Small intestine (tissue), 7 donors: Measurements from ENCODE around the gene MST1R. TPM values are rescaled to one million over a fixed set of nuclear protein-coding genes. Genes with fewer than 3 reads are reported as not detected.

ENCODE experiments used
- DNase-seq, 2 donors: peaks; one replicate each; pipeline versions ENCODE4 v3.0.0 to v3.0.0-alpha.2; 2013
- FAIRE-seq: peaks from 2 replicates; lab custom pipeline; 2012; peaks lifted over from hg19 to GRCh38; lab: Jason Lieb, UNC
- H3K27ac ChIP-seq, 3 donors: one replicate each; pipeline ENCODE4 v1.5.1; 2013; ENCODE audit warnings: low read length in 2 of 3, mild to moderate bottlenecking in 2 of 3, control low read depth in 1 of 3, inconsistent platforms in 1 of 3, low read depth in 1 of 3, moderate library complexity in 1 of 3
- H3K27me3 ChIP-seq, 3 donors: one replicate each; pipeline ENCODE4 v1.6.1; 2013; ENCODE audit warnings: low read length in 3 of 3, inconsistent platforms in 1 of 3; ENCODE audit not compliant: control insufficient read depth in 3 of 3, insufficient read depth in 3 of 3
- H3K36me3 ChIP-seq, 3 donors: one replicate each; pipeline ENCODE4 v1.6.1; 2013; ENCODE audit warnings: low read length in 3 of 3, inconsistent platforms in 1 of 3, low read depth in 1 of 3, mild to moderate bottlenecking in 1 of 3, moderate library complexity in 1 of 3; ENCODE audit not compliant: control insufficient read depth in 3 of 3, insufficient read depth in 2 of 3
- H3K4me1 ChIP-seq, 3 donors: one replicate each; pipeline ENCODE4 v1.6.1; 2013; ENCODE audit warnings: low read length in 2 of 3, inconsistent platforms in 1 of 3, low read depth in 1 of 3, mild to moderate bottlenecking in 1 of 3, moderate library complexity in 1 of 3; ENCODE audit not compliant: control insufficient read depth in 3 of 3, insufficient read depth in 2 of 3
- H3K4me3 ChIP-seq, 3 donors: one replicate each; pipeline ENCODE4 v1.5.1; 2013; ENCODE audit warnings: low read length in 3 of 3, control low read depth in 1 of 3, inconsistent platforms in 1 of 3, low read depth in 1 of 3, mild to moderate bottlenecking in 1 of 3, moderate library complexity in 1 of 3
- H3K9me3 ChIP-seq, 2 donors: one replicate each; pipeline ENCODE4 v1.6.1; 2013; ENCODE audit warnings: low read depth in 1 of 2, low read length in 1 of 2; ENCODE audit not compliant: control insufficient read depth in 2 of 2, insufficient read depth in 1 of 2
- WGBS, 3 donors: extraction: QIAGEN DNeasy Blood & Tissue Kit; methylation state at CpG; one replicate each; pipeline ENCODE4 v1.1.7; 2013; 5-methylcytosine and 5-hydroxymethylcytosine counted together
- polyA plus RNA-seq, 4 donors: library from polyadenylated mRNA; stranded (reverse) in 3 of 4; unstranded in 1 of 4; fragments of 200-250 nt in 3 of 4; fragments of 120-200 nt in 1 of 4; gene quantifications; one replicate each; pipeline versions ENCODE4 v1.2.1 to v1.2.3, GENCODE V29; 2013
- donor health status: healthy with polysubstance abuse.
- donor health status: control.
- donor health status: control.
- donor health status: Bipolar disorder and iron deficiency.
- donor health status: healthy.

Gene MST1R
- polyA plus RNA-seq, 4 donors = 46.8 to 145 (median 84.5) TPM

GRCh38 chr3:49898991-49899390 is 4.7 kb downstream of the MST1R start:
- FAIRE-seq (no peak), DNase-seq (no peak)
- Histone ChIP-seq H3K36me3 (peaks cover 4 to 64% (median 18%) of the 10 kb centered on the region in 3 donors), H3K27me3 (no peaks in the 10 kb centered on the region), H3K4me1 (peaks cover 0 to 39% (median 4%) of the 10 kb centered on the region in 3 donors), H3K4me3 (peak overlapping the region in 1 of 3 donors; percentile 16), H3K9me3 (no peaks in the 10 kb centered on the region), H3K27ac (peak overlapping the region in 1 of 3 donors; percentile 17)
- 69 to 79% (median 71%) methylated on average over 6 of the region's 6 CpGs for WGBS, 3 donors

DNA sequence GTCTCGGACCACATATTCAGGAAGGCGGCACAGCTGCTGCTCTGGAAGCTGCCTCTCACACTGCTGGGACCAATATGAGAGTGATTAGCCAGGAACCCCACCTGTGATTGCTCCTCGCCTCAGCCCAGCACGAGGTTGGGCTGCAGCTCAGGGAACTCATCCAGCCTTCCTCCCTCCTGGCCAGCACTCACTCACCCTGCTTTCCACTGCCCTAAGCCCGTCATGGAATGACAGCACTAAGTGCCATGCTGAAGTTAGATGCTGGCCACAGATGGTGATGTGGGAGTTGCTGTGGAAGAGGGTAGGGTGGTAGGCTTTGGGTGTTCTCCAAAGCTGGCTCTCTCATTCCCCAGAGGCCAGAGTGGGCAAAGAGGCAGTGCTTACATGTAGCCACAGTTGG is 7.3 kb downstream of the MST1R start:
- no peaks in the 10 kb centered on the region for H3K27me3 ChIP-seq
- H3K4me1 ChIP-seq = peaks cover 0 to 17% (median 0%) of the 10 kb centered on the region in 3 donors
- DNase-seq (no peak), FAIRE-seq (no peak)
- WGBS, 3 donors = 82 to 85% (median 85%) methylated on average over 5 of the region's 5 CpGs
- no peaks in the 10 kb centered on the region for H3K9me3 ChIP-seq
- H3K36me3 ChIP-seq = peaks cover 6 to 66% (median 19%) of the 10 kb centered on the region in 3 donors
- no peak overlapping the region for H3K4me3 ChIP-seq
- no peak overlapping the region for H3K27ac ChIP-seq

DNA sequence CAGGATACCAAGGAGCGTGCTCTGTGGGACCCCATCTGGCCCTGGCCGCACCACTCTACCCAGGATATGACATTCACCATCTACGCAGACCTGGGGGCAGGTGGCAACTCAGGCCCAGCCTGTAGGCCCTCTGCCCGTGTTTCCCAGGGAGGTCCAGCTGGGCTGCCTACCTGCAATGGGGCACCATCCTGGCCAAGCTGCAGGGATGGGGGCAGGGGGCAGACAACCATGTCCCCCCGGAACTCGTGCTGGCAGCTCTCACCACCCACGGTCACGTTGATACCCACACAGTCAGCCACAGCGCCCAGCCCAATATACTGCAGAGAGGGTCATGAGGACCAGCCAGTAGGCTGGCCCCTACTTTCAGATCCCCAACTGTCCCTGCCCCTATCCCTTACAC is 7.9 kb downstream of the MST1R start:
- Histone ChIP-seq H3K27ac (no peak overlapping the region), H3K4me3 (no peak overlapping the region), H3K36me3 (peaks cover 6 to 69% (median 25%) of the 10 kb centered on the region in 3 donors), H3K27me3 (no peaks in the 10 kb centered on the region), H3K4me1 (peaks cover 0 to 12% (median 0%) of the 10 kb centered on the region in 3 donors), H3K9me3 (no peaks in the 10 kb centered on the region)
- 95 to 100% (median 95%) methylated on average over 8 to 9 of the region's 9 CpGs for WGBS, 3 donors
- FAIRE-seq (no peak), DNase-seq (no peak)

- H3K36me3 ChIP-seq = peaks cover 2 to 57% (median 11%) of the 10 kb centered on the region in 3 donors
- no peak overlapping the region for H3K4me3 ChIP-seq
- H3K4me1 ChIP-seq = peaks cover 0 to 9% (median 0%) of the 10 kb centered on the region in 3 donors
- no peaks in the 10 kb centered on the region for H3K9me3 ChIP-seq
- WGBS, 3 donors = 84 to 90% (median 88%) methylated on average over 10 of the region's 10 CpGs
- DNase-seq (no peak), FAIRE-seq (no peak)
- no peak overlapping the region for H3K27ac ChIP-seq
- H3K27me3 ChIP-seq = no peaks in the 10 kb centered on the region
These were observed 14.4 kb downstream of the MST1R start for GRCh38 chr3:49889296-49889695.

DNA sequence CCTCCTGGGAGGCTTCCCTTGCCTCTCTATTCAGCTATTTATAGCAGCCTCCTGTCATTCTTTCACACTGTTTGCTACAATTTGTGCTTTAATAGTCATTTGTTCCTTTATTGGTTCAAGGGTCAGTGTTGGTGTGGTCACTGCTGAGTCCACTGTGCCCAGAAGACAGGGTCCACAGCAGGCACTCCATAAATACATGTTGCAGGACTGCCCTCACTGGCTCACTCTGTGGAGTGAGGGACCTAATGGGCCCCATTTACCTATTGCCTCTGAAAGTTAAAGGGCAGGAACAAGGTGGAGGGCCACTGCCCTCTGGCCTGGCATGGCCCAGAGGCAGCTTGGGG is 16.8 kb downstream of the MST1R start:
- FAIRE-seq (no peak), DNase-seq (peak in 1 of 2 donors; percentile 40)
- peaks cover 0 to 2% of the 10 kb centered on the region in 2 donors for H3K9me3 ChIP-seq
- peaks cover 0 to 55% (median 11%) of the 10 kb centered on the region in 3 donors for H3K36me3 ChIP-seq
- peak overlapping the region in 1 of 3 donors; percentile 51 for H3K27ac ChIP-seq
- peaks cover 1 to 19% (median 2%) of the 10 kb centered on the region in 3 donors for H3K4me1 ChIP-seq
- no peak overlapping the region for H3K4me3 ChIP-seq
- H3K27me3 ChIP-seq = no peaks in the 10 kb centered on the region

DNA sequence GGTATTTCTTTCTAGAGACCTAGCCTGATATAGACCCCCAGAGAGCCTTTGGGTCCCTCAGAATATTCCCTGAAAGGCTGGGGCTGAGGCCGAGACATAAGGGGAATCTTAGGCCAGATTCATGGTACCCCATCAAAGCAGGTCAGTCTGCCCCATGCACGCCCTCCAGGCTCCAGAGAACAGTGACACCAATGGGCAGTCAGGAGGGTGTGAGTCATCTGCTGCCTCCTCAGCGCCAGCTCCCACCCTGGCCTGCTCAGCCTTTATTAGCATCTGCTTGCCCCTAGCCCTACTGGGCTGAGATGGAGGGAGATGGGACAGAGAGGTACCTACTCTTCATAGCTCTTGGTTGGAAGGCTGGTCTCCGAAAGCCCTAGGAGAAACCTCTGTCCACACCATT is 19.7 kb downstream of the MST1R start:
- 85 to 92% (median 87%) methylated on average over 4 of the region's 4 CpGs for whole genome bisulfite sequencing, 3 donors

GRCh38 chr3:49882166-49882565 is 21.5 kb downstream of the MST1R start:
- H3K4me1 ChIP-seq = peaks cover 2 to 43% (median 8%) of the 10 kb centered on the region in 3 donors
- H3K27ac ChIP-seq = no peak overlapping the region
- H3K36me3 ChIP-seq = peaks cover 0 to 24% (median 0%) of the 10 kb centered on the region in 3 donors
- no peaks in the 10 kb centered on the region for H3K27me3 ChIP-seq
- no peak for DNase-seq
- no peak for FAIRE-seq
- WGBS, 3 donors = 37 to 68% (median 58%) methylated on average over 6 of the region's 6 CpGs
- H3K9me3 ChIP-seq = peaks cover 0 to 2% of the 10 kb centered on the region in 2 donors
- no peak overlapping the region for H3K4me3 ChIP-seq

More for the DNA sequence above, 19.7 kb downstream of the MST1R start:
- Histone ChIP-seq H3K4me3 (no peak overlapping the region), H3K4me1 (peaks cover 2 to 40% (median 8%) of the 10 kb centered on the region in 3 donors), H3K36me3 (peaks cover 0 to 30% (median 0%) of the 10 kb centered on the region in 3 donors), H3K9me3 (peaks cover 0 to 2% of the 10 kb centered on the region in 2 donors), H3K27ac (no peak overlapping the region), H3K27me3 (no peaks in the 10 kb centered on the region)
- DNase-seq (peak in 1 of 2 donors; percentile 37), FAIRE-seq (no peak)

- H3K4me3 ChIP-seq = no peak overlapping the region
- peaks cover 2 to 39% (median 8%) of the 10 kb centered on the region in 3 donors for H3K4me1 ChIP-seq
- H3K9me3 ChIP-seq = peaks cover 0 to 2% of the 10 kb centered on the region in 2 donors
- peak overlapping the region in 1 of 3 donors; percentile 21 for H3K27ac ChIP-seq
- FAIRE-seq (no peak), DNase-seq (peak in 1 of 2 donors; percentile 39)
- peaks cover 0 to 18% (median 0%) of the 10 kb centered on the region in 3 donors for H3K36me3 ChIP-seq
- 43 to 47% (median 46%) methylated on average over 6 of the region's 6 CpGs for WGBS, 3 donors
- no peaks in the 10 kb centered on the region for H3K27me3 ChIP-seq
These were observed 22.9 kb downstream of the MST1R start for GRCh38 chr3:49880581-49881315.
